Neutrophil (primary cell): ENCODE measurements around the gene NACC2.

Experiments used
- H3K27ac ChIP-seq: fragments of 200-600 bp; sonication (generic); 2 replicates; pipeline ENCODE4 v1.5.1; 2016; ENCODE audit warnings: mild to moderate bottlenecking, moderate library complexity
- H3K27me3 ChIP-seq: fragments of 200-600 bp; sonication (generic); 2 replicates; pipeline ENCODE4 v1.6.0; 2016; ENCODE audit warnings: mild to moderate bottlenecking
- H3K36me3 ChIP-seq: fragments of 200-600 bp; sonication (generic); 2 replicates; pipeline ENCODE4 v1.5.1; 2017
- H3K4me1 ChIP-seq, 2 experiments: fragments of 200-600 bp in 1 of 2; sonication (generic) in 1 of 2; 1 replicate in 1 of 2; 2 replicates in 1 of 2; pipeline versions ENCODE4 v1.5.1 to v1.6.1; 2013 to 2016; ENCODE audit warnings: low read depth in 1 of 2, low read length in 1 of 2, mild to moderate bottlenecking in 1 of 2, moderate library complexity in 1 of 2; ENCODE audit not compliant: control insufficient read depth in 1 of 2, insufficient read depth in 1 of 2
- H3K4me3 ChIP-seq, 2 experiments: fragments of 200-600 bp in 1 of 2; sonication (generic) in 1 of 2; 1 replicate in 1 of 2; 2 replicates in 1 of 2; pipeline ENCODE4 v1.5.1; 2013 to 2016; ENCODE audit warnings: low read depth in 1 of 2, low read length in 1 of 2, mild to moderate bottlenecking in 1 of 2, moderate library complexity in 1 of 2
- H3K9me3 ChIP-seq: fragments of 200-600 bp; sonication (generic); 2 replicates; pipeline ENCODE4 v1.5.1; 2016
- TF ChIP-seq, protein P1 (sequence below): fragments of 200-600 bp; sonication (generic); IDR thresholded peaks from 2 replicates; pipeline ENCODE4 v1.5.1; 2016; ENCODE audit warnings: antibody characterized with exemption

The NACC2 gene

GRCh38 chr9:136116360-136117098 lies 21.4 kb upstream of the NACC2 start:
- Histone ChIP-seq H3K4me3 (no peak overlapping the region), H3K4me1 (peaks cover 17 to 22% of the 10 kb centered on the region in 2 experiments), H3K36me3 (peaks cover 26% of the 10 kb centered on the region)

DNA sequence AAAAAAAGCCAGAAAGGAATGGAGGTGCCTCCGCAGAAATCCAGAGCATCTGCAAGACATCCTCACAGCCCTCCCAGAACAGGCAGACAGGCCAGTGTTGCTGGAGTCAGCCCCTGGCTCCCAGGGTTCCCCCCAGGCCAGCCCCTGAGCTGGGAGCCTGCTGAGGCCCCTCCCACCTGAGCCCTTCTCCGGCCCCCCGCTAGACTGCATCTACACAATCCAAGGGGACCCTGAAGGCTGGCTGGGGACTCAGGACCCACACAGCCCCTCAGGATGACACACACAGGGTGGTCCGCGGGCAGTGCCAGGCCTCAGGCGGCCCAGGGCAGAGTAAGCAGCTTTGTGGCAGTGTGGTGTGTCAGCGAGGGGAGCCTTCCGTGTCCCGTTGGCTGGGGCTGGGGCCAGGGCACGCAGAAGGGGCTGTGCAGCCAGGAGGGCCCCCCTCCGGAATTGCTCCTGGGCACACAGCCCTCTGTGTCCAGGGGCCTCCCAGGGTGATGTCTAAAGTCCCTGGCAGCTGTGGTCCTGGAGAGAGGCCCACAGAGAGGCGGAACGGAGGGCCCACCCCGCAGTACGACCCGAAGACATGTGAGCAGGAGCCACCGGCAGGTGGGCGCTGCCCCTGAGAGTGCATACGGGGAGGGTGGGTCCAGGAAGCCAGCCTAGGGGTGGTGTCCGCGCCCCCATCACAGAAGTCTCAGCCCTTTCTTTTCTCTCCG lies 20.7 kb upstream of the NACC2 start:
- Histone ChIP-seq H3K27me3 (peaks cover 12% of the 10 kb centered on the region), H3K9me3 (no peaks in the 10 kb centered on the region), H3K4me1 (peaks cover 17 to 22% of the 10 kb centered on the region in 2 experiments), H3K4me3 (no peak overlapping the region), H3K36me3 (peaks cover 26% of the 10 kb centered on the region), H3K27ac (no peak overlapping the region)
- TF ChIP-seq, protein P1, sequence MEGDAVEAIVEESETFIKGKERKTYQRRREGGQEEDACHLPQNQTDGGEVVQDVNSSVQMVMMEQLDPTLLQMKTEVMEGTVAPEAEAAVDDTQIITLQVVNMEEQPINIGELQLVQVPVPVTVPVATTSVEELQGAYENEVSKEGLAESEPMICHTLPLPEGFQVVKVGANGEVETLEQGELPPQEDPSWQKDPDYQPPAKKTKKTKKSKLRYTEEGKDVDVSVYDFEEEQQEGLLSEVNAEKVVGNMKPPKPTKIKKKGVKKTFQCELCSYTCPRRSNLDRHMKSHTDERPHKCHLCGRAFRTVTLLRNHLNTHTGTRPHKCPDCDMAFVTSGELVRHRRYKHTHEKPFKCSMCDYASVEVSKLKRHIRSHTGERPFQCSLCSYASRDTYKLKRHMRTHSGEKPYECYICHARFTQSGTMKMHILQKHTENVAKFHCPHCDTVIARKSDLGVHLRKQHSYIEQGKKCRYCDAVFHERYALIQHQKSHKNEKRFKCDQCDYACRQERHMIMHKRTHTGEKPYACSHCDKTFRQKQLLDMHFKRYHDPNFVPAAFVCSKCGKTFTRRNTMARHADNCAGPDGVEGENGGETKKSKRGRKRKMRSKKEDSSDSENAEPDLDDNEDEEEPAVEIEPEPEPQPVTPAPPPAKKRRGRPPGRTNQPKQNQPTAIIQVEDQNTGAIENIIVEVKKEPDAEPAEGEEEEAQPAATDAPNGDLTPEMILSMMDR = no peak

More at GRCh38 chr9:136116360-136117098, 21.4 kb upstream of the NACC2 start:
- Histone ChIP-seq H3K9me3 (no peaks in the 10 kb centered on the region), H3K27ac (no peak overlapping the region), H3K27me3 (peaks cover 4% of the 10 kb centered on the region)
- TF ChIP-seq, protein P1 = no peak

DNA sequence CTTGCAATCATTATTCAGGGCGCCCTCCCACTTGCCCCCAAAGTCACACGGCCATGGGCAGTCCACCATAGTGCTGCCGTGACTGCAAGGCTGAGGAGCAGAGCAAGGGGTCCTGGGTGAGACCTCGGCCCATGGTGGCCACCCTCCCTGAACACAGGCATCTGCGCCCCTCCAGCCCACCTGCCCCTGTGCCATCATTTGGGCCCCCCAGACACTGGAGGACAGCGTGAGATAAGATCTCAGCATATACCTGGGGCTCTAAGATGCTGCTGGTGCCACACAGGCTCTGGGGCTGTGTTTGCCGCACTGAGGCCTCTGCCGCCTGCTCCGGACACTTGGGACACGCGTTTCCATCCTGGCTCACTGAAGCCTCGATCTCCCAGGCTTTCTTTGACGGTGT lies 20.1 kb upstream of the NACC2 start:
- Histone ChIP-seq H3K27ac (no peak overlapping the region), H3K36me3 (peaks cover 26% of the 10 kb centered on the region), H3K9me3 (no peaks in the 10 kb centered on the region), H3K4me3 (no peak overlapping the region), H3K4me1 (peaks cover 19 to 27% of the 10 kb centered on the region in 2 experiments), H3K27me3 (peaks cover 18% of the 10 kb centered on the region)
- TF ChIP-seq, protein P1 = no peak

GRCh38 chr9:136114610-136115009 lies 19.5 kb upstream of the NACC2 start:
- H3K36me3 ChIP-seq = peaks cover 26% of the 10 kb centered on the region
- no peak overlapping the region for H3K27ac ChIP-seq
- peaks cover 24% of the 10 kb centered on the region for H3K27me3 ChIP-seq
- TF ChIP-seq, protein P1 = no peak
- peaks cover 21 to 30% of the 10 kb centered on the region in 2 experiments for H3K4me1 ChIP-seq
- no peak overlapping the region for H3K4me3 ChIP-seq
- H3K9me3 ChIP-seq = no peaks in the 10 kb centered on the region

GRCh38 chr9:136112541-136112940 lies 17.5 kb upstream of the NACC2 start:
- Histone ChIP-seq H3K27me3 (peaks cover 44% of the 10 kb centered on the region), H3K27ac (no peak overlapping the region), H3K9me3 (no peaks in the 10 kb centered on the region), H3K4me3 (no peak overlapping the region), H3K4me1 (peaks cover 18 to 24% of the 10 kb centered on the region in 2 experiments), H3K36me3 (peaks cover 26% of the 10 kb centered on the region)
- TF ChIP-seq, protein P1 = no peak
